ENCODE measurements around the gene ASTN2.

DNA sequence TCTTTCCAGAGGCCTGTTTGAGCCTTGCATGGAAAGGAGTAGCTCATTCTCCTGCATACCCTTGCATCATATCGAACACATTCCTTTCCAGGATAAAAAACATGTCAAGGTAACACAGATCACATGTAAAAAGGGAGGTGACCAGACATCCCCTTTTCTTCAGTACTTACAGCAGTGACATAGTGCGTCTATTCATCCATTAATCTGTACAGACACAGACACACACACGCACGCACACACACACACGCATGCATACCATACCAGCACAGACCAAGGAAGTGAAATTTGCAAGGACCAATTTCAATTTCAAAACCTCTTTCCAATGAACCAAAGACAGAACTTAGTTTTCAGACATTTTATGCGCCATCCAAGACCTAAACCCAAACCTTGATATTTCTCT, 1005.2 kb downstream of the ASTN2 start:
- TF ChIP-seq, protein P1, sequence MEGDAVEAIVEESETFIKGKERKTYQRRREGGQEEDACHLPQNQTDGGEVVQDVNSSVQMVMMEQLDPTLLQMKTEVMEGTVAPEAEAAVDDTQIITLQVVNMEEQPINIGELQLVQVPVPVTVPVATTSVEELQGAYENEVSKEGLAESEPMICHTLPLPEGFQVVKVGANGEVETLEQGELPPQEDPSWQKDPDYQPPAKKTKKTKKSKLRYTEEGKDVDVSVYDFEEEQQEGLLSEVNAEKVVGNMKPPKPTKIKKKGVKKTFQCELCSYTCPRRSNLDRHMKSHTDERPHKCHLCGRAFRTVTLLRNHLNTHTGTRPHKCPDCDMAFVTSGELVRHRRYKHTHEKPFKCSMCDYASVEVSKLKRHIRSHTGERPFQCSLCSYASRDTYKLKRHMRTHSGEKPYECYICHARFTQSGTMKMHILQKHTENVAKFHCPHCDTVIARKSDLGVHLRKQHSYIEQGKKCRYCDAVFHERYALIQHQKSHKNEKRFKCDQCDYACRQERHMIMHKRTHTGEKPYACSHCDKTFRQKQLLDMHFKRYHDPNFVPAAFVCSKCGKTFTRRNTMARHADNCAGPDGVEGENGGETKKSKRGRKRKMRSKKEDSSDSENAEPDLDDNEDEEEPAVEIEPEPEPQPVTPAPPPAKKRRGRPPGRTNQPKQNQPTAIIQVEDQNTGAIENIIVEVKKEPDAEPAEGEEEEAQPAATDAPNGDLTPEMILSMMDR (IDR thresholded peaks at IDR 0.05 in 8 of 11, conservative IDR thresholded peaks at IDR 0.05 in 3 of 11), result no peak
- no peak for TF ChIP-seq POLR2A (IDR thresholded peaks at IDR 0.05)
- TF ChIP-seq POLR2AphosphoS5 (IDR thresholded peaks at IDR 0.05), result no peak

Data from spleen (tissue), 7 donors.